LoVo (cell line): ENCODE data around the gene GNB2.

Experiments used
- DNase-seq: peaks from one replicate; pipeline ENCODE4 v3.0.0-alpha.2; 2016; ENCODE audit warnings: low spot score

GNB2 gene

DNA sequence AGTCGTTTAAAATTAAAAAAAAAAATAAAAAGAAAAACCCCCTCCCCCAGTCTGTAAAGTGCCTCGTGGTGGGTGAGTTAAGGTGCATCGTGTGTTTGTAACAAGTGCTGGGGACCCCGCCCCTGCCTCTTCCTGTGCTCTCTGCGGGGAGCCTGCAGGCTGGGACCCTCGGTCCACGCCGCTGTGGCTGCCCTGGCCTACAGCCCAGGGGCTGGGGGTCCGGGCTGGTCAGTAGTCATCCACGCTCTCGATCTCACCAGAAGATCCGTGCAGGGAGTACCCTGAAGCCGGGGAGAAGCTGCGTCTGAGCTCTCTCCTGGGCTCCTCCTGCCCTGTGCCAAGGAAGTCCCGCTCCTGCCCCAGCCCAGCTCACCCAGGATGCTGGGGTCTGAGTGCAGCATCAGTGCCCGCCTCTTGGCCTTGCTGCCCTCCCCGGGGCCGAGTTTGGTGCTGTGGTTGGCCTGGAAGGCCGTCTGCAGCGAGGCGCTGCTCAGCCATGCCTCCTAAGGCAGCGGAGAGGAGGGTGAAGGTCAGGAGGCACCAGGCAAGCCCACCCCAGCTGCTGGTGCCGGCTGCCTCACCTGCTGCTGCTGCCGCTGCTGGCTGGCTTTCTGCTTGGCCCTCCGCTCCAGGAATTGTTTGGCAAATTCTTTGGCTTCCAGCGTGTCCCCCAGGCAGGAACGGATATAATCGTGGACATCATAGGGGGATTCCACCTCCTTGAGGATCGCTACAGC, 8.1 kb downstream of the GNB2 start:
- no peak for DNase-seq

GRCh38 chr7:100682228-100682741, 8.7 kb downstream of the GNB2 start:
- no peak for DNase-seq

- DNase-seq, result no peak
Observed at GRCh38 chr7:100682991-100683658, 9.6 kb downstream of the GNB2 start.

DNA sequence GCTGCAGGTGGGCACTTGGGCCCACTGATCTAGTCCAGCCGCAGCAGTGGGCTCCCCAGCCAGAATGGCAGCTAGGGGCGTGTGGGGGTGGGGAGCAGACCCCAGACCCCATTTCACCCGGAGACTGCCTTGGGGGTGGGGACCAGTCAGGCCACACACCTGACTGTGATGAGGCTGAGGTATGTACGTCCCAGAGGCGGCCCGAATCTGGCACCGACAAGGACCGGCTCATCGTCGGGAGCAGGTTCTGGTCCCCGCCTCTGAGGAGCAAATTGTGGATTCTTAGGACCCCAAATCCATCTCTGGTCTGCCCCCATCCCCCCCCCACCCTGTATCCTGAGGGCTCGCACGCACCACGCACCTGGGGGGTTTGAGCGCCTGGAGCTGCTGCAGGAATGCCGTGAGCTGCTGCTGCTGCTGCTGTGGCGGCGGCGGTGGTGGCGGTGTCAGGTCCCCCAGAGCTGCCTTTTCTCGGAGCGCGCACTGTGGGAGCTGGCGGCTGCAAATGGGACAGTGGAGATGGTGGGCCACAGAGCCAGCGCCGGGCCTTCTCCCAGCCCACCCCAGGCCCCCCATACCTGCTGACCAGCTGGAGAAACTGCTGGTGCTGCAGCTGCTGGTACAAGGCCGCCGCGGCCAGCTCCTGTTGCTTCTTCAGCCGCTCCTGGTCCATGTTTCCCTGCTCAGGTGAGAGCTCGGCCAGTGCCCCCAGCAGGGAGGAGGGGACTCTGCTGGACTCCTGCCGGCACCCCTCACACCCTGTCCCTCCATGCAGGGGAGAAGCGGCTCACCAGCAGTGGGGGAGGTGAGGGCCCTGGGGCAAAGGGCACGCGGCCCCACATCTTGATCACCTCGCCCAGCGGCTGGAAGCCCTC, 10.4 kb downstream of the GNB2 start:
- DNase-seq, result no peak

- no peak for DNase-seq
Observed at GRCh38 chr7:100684534-100685042, 11.0 kb downstream of the GNB2 start.

GRCh38 chr7:100685049-100685605, 11.6 kb downstream of the GNB2 start:
- DNase-seq, result no peak

DNA sequence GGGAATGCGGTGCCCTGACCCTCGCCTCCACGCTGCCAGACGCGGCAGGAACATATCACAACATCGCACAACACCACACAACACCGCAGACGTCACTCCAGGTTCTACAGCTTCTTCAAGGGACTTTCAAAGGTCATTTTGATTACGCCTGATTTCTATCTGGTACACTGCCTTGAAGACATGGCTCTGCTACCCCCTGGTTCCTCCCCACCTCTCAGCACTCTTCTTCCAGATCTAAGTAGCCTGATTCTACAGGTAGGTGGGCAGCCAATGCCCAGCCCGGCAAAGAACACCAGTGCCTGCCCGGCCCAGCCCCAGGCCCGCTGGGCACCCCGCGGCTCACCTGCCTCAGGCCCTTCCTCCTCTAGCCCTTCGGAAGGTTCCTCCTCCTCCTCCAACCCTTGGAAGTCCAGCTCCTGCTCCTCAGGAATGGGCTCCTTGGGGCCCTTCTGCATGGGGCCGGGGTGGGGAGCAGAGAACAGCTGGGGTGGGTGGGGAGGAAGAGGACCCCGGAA, 12.1 kb downstream of the GNB2 start:
- DNase-seq, result no peak

DNA sequence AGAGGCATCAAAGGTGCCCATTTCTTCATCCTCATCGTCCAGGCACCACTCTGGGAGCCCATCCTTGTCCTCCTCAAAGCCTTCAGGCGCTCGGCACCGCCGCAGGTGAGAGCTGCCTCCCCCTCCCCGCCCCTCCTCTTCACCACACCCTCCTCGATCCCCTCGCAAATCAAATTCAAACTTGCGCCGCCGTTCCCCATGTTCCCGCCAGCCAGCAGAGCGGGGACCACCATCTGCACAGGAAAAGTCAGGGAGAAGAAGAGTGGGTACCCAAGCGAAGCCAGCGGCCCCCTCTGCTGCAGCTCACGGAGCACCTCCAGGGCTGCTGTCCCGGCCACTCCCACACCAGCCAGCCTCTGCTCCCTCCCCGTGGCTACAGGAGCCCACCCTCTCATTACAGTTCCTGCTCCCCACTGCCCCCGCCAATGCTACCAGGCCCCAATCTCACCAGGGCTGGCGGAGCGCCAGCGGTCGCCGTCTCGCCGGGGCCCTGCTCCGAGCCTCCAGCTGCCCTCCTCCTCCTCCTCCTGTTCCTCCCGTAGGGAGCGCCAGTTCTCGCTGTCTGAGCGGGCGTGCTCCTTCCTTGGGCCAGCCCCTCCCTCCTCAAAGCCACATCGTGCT, 12.8 kb downstream of the GNB2 start:
- DNase-seq, result no peak

DNA sequence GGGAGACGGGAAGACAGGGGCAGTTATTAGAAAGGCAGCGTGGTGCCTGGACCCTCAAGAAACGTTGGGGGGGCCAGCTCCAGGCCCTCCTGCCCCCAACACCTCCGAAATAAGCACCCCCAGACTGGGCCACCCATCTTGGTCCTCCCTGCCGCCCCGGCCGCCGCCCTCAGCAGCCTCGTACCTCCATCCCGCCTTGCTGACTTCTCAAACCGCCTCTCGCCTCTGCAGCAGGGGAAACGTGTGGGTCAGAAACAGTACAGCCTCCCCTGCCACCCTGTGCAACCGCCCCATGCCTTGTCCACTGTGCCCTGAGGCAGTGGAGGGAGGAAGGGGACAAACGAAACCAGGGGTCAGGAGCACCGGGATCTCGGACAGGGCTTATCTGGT, 13.3 kb downstream of the GNB2 start:
- DNase-seq, result no peak

DNA sequence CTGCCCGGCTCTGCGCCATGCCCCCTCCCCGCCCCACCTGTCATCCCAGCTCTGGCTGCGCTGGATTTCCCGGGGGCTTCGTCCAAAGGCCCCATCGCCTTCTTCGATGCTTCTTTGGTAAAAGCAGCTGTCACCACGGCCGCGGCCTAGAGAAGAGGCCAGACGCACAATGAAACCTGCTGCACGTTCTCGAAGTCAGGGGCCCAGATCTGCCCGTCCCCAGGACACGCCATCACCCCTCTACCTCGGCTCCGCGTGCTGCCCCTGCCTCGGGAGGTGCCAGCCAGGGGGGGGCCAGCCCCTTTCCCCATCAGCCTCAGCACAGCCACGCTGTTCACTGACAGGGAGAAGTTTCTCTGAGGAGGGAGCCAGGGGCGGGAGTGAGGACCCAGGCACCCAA, 13.7 kb downstream of the GNB2 start:
- no peak for DNase-seq

GRCh38 chr7:100687751-100688300, 14.3 kb downstream of the GNB2 start:
- no peak for DNase-seq

GRCh38 chr7:100688326-100688860, 14.9 kb downstream of the GNB2 start:
- no peak for DNase-seq

DNA sequence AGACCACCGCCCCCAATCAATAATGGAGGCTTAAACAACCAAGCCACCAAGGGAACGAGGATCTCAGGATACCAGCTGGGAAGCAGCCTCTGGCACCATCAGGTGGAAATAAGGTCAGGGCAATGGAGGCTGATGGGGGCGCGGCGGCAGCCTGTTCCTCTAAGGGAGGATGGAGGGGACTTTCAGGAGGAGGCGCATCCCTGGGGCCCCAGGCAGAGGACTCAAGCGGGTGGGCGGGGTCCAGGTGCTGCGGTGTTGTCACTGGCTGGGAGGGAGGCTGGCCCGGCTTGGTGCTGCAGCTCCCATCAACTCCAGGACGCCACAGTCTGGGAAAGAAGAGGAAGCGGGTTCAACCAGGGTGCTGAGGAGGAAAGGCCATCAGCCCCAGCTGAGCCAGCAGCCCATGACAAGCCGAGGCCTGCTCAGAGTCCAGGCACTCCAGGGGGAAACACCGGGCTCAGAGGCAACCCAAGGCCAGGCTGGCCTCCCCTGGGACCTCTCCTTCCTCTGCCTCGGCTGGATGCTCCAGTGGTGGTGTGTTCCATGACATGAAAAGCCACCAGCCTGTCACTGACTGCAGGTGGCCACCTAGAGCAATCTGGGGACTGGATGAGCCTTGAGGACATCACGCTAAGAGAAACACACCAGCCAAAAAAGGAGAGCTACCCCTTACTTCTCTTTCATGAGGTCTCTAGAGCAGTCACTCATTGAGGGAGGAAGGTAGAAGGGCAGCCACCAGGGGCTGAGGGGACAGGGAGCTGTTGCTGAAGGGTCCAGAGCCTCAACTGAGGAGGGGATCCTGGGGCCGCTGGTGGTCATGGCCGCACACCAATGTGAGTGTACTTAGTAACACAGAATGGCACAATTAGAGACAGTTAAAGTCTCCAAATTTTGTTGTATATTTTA, 15.9 kb downstream of the GNB2 start:
- DNase-seq, result no peak

- peak; percentile 66 for DNase-seq
Observed at GRCh38 chr7:100691676-100692577, 18.4 kb downstream of the GNB2 start.

GRCh38 chr7:100692578-100692961, 19.0 kb downstream of the GNB2 start:
- DNase-seq, result no peak

- no peak for DNase-seq
Observed at GRCh38 chr7:100693312-100694097, 20.0 kb downstream of the GNB2 start.

DNA sequence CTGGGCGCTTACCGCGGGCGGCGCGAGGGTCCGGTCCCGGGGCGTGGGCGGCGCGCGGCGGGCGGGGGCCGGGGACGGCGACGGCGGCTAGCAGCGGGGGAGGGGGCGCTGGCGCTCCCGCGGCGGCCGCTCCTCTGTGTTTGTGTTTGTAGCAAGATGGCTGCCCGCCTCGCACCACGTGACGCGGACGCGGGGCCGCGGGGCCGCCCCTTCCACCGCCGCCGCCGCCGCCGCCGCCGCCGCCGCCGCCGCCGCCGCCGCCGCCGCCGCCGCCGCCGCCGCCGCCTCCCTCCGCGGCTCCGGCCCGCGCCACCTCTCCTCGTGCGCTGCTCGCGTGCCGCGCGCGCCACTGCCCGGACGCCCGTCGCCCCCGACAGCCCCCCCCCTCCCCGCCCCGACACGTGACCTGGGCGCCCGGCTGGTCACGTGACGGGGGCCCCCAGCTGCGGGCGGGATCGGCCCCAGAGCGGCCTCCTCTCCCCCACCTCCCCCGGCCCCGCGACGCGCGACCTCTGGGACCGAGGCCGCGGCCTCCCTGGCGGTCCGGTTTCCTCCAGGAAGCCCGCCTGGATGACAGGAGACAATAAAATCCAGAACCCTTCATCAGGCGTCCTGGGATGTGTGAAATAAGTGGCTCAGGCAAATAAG, 20.7 kb downstream of the GNB2 start, which contains the start of gene GIGYF1:
Gene GIGYF1, minus strand, starts transcription at position 153 of the 648 bp plus-strand sequence. CDS start 6,012 bp downstream, outside the sequence.
- DNase-seq, result peak; percentile 81
